Right atrium auricular region (tissue), 2 donors: ENCODE results near the gene MTCH2. TPM values are rescaled to one million over a fixed set of nuclear protein-coding genes. Genes with fewer than 3 reads are reported as not detected.
A peak's percentile ranks its signal among the peaks of the same experiment; 100 is the strongest.

Experiments
- DNase-seq: peaks from one replicate; pipeline ENCODE4 v3.0.0-alpha.2; 2019; ENCODE audit warnings: low spot score
- H3K27ac ChIP-seq, 2 donors: fragments of 200-600 bp; sonication (generic); 1 replicate in 1 of 2; 2 replicates in 1 of 2; pipeline ENCODE4 v1.5.1; 2016 to 2019
- H3K27me3 ChIP-seq, 2 donors: fragments of 200-600 bp; sonication (generic); one replicate each; pipeline versions ENCODE4 v1.5.1 to v1.6.0; 2017 to 2019
- H3K36me3 ChIP-seq: fragments of 200-600 bp; sonication (generic); one replicate; pipeline ENCODE4 v1.5.1; 2016
- H3K4me1 ChIP-seq, 2 donors: fragments of 200-600 bp; sonication (generic); one replicate each; pipeline versions ENCODE4 v1.5.1 to v1.6.0; 2017 to 2019
- H3K4me3 ChIP-seq, 2 donors: fragments of 200-600 bp; sonication (generic); 1 replicate in 1 of 2; 2 replicates in 1 of 2; pipeline ENCODE4 v1.5.1; 2017 to 2019; ENCODE audit warnings: mild to moderate bottlenecking in 1 of 2, moderate library complexity in 1 of 2
- H3K9me3 ChIP-seq, 2 donors: fragments of 200-600 bp; sonication (generic); one replicate each; pipeline ENCODE4 v1.5.1; 2019
- total RNA-seq, 2 donors: library from RNA; depleted of rRNA; stranded (reverse); fragments of >200 nt; gene quantifications; one replicate each; pipeline ENCODE4 v1.1.0, GENCODE V29; 2016
- TF ChIP-seq, protein P1 (sequence below), 2 donors: fragments of 200-600 bp; sonication (generic); IDR thresholded peaks; one replicate each; pipeline ENCODE4 v1.5.1; 2019; ENCODE audit warnings: antibody characterized with exemption in 2 of 2

MTCH2 gene
- total RNA-seq, 2 donors from 2014 or later = 40.9 to 52.4 TPM

DNA sequence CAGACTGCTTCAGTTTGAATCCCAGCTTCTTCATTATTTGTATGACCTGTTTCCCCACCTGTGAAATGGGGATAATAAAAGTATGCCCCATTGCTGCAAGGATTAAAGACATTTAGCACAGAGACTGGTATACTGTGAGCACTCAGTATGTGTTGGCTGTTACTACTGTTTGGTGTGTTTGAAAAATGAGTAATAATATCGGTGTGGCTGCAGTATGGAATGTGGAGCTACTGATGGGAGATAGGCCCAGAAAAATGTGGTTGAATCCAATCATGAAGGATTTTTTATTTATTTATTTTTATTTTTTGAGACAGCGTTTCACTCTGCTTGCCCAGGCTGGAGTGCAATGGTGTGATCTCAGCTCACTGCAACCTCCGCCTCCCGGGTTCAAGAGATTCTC is 39.1 kb downstream of the MTCH2 start:
- H3K27me3 ChIP-seq = no peaks in the 10 kb centered on the region
- DNase-seq = no peak
- peaks cover 0 to 29% of the 10 kb centered on the region in 2 donors for H3K4me1 ChIP-seq
- no peaks in the 10 kb centered on the region for H3K36me3 ChIP-seq
- no peak overlapping the region for H3K27ac ChIP-seq
- H3K4me3 ChIP-seq = no peak overlapping the region
- no peaks in the 10 kb centered on the region for H3K9me3 ChIP-seq
- TF ChIP-seq, protein P1, sequence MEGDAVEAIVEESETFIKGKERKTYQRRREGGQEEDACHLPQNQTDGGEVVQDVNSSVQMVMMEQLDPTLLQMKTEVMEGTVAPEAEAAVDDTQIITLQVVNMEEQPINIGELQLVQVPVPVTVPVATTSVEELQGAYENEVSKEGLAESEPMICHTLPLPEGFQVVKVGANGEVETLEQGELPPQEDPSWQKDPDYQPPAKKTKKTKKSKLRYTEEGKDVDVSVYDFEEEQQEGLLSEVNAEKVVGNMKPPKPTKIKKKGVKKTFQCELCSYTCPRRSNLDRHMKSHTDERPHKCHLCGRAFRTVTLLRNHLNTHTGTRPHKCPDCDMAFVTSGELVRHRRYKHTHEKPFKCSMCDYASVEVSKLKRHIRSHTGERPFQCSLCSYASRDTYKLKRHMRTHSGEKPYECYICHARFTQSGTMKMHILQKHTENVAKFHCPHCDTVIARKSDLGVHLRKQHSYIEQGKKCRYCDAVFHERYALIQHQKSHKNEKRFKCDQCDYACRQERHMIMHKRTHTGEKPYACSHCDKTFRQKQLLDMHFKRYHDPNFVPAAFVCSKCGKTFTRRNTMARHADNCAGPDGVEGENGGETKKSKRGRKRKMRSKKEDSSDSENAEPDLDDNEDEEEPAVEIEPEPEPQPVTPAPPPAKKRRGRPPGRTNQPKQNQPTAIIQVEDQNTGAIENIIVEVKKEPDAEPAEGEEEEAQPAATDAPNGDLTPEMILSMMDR (IDR thresholded peaks at IDR 0.05) = no peak

DNA sequence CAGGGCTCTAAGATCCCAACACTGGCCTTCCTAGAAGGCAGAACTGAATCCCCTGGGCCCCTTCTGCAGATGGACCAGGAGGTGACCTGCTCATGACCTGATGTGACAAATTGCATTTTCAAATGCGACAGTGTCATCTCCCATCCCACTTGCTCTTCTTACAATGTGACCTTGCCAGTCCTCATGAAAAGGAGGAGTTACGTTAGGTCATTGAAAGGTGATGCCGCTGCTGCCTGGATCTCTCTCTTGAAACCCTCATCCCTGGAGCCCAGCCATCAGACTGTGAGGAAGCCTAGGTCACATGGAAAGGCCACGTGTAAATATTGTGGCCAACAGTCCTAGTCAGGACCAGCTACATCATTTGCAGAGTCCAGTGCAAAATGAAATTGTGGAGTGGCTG is 42.5 kb downstream of the MTCH2 start:
- no peaks in the 10 kb centered on the region for H3K27me3 ChIP-seq
- H3K4me1 ChIP-seq = peaks cover 0 to 1% of the 10 kb centered on the region in 2 donors
- TF ChIP-seq, protein P1 (IDR thresholded peaks at IDR 0.05) = no peak
- H3K9me3 ChIP-seq = no peaks in the 10 kb centered on the region
- no peak for DNase-seq
- H3K27ac ChIP-seq = no peak overlapping the region
- H3K4me3 ChIP-seq = no peak overlapping the region
- H3K36me3 ChIP-seq = no peaks in the 10 kb centered on the region

DNA sequence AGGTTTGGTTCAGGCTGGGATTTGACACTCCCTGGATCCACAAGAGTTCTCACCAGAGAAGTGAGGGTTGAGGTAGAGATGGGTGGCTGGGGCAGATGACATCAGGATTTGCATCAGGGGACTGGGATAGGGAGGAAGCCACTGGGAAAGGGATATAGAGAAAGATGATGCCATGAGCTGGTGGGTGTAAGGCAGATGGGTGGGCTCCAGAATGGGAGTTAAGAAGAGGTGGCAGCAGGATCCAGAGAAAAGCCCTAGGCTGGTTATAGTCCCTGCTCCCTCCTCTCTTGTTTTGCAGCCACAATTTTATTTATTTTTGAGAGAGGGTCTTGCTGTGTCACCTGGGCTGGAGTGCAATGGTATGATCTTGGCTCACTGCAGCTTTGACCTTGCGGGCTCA is 46.4 kb downstream of the MTCH2 start:
- no peak for DNase-seq
- TF ChIP-seq, protein P1 (IDR thresholded peaks at IDR 0.05) = no peak

DNA sequence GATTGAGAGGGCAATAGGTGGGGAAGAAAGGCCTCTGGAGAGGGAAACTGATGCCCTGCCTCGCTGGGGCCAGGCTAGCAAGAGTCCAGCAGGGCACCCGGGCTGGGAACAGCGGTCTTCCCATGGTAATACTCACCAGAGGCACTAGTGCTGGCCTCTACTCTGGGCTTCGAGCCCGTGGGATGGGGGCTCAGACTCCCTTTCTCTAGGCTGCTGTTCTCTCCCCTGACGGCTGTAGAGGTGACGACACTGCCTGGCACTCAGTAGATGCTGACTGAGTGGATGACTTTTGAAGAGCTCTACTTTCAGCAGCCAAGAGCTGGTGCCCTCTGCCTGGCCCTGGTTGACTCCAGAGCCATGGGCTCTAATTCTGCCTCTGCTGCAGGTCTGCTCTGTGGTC is 47.3 kb downstream of the MTCH2 start:
- no peak overlapping the region for H3K4me3 ChIP-seq
- TF ChIP-seq, protein P1 (IDR thresholded peaks at IDR 0.05) = no peak
- peaks cover 14 to 17% of the 10 kb centered on the region in 2 donors for H3K27me3 ChIP-seq
- H3K36me3 ChIP-seq = no peaks in the 10 kb centered on the region
- no peak overlapping the region for H3K27ac ChIP-seq
- H3K4me1 ChIP-seq = peaks cover 0 to 18% of the 10 kb centered on the region in 2 donors
- DNase-seq = no peak
- no peaks in the 10 kb centered on the region for H3K9me3 ChIP-seq

More for the DNA sequence above, 46.4 kb downstream of the MTCH2 start:
- peaks cover 10 to 13% of the 10 kb centered on the region in 2 donors for H3K27me3 ChIP-seq
- H3K27ac ChIP-seq = no peak overlapping the region
- H3K36me3 ChIP-seq = no peaks in the 10 kb centered on the region
- peaks cover 0 to 18% of the 10 kb centered on the region in 2 donors for H3K4me1 ChIP-seq
- H3K9me3 ChIP-seq = no peaks in the 10 kb centered on the region
- no peak overlapping the region for H3K4me3 ChIP-seq

GRCh38 chr11:47593934-47594855 is 48.2 kb downstream of the MTCH2 start, which contains the start of gene C1QTNF4:
TSS of gene C1QTNF4 (minus strand) at chr11:47594411. CDS start at chr11:47590810, 3,601 bp downstream.
- no peak within 1 kb of the TSS for H3K27ac ChIP-seq
- H3K36me3 ChIP-seq = no peaks in the 10 kb centered on the region
- TF ChIP-seq, protein P1 (IDR thresholded peaks at IDR 0.05) = no peak
- peaks cover 14 to 17% of the 10 kb centered on the region in 2 donors for H3K27me3 ChIP-seq
- no peaks in the 10 kb centered on the region for H3K9me3 ChIP-seq
- no peak for DNase-seq
- peaks cover 0 to 18% of the 10 kb centered on the region in 2 donors for H3K4me1 ChIP-seq
- peak within 1 kb of the TSS in 1 of 2 donors; percentile 30 for H3K4me3 ChIP-seq
